Right lobe of liver (tissue), 6 donors: Measurements from ENCODE around the gene ADGRL4. TPM values are rescaled to one million over a fixed set of nuclear protein-coding genes. Genes with fewer than 3 reads are reported as not detected.

ENCODE experiments used
- ATAC-seq, 4 donors: fragments of 200-7000 bp; cut with Tn5 transposase; one replicate each; pipeline ENCODE4 v1.9.1; 2020; ENCODE audit warnings: mild to moderate bottlenecking in 4 of 4, moderate library complexity in 4 of 4
- DNase-seq, 3 donors: peaks; one replicate each; pipeline ENCODE4 v3.0.0-alpha.2; 2020
- H3K27ac ChIP-seq, 3 donors: fragments of 200-600 bp; one replicate each; pipeline ENCODE4 v1.8.0; 2022
- H3K27me3 ChIP-seq, 2 donors: fragments of 200-600 bp; one replicate each; pipeline ENCODE4 v1.8.0; 2022
- H3K36me3 ChIP-seq, 4 donors: fragments of 200-600 bp; sonication (generic) in 1 of 4; one replicate each; pipeline versions ENCODE4 v1.5.1 to v1.8.0; 2017 to 2022; ENCODE audit warnings: control low read depth in 1 of 4
- H3K4me1 ChIP-seq, 4 donors: fragments of 200-600 bp; sonication (generic) in 1 of 4; one replicate each; pipeline versions ENCODE4 v1.5.1 to v1.8.0; 2017 to 2022; ENCODE audit warnings: control low read depth in 1 of 4
- H3K4me3 ChIP-seq, 3 donors: fragments of 200-600 bp; one replicate each; pipeline ENCODE4 v1.8.0; 2022
- H3K9me3 ChIP-seq, 4 donors: fragments of 200-600 bp; sonication (generic) in 1 of 4; one replicate each; pipeline versions ENCODE4 v1.5.1 to v1.8.0; 2017 to 2022; ENCODE audit warnings: control low read depth in 1 of 4
- POLR2A ChIP-seq: fragments of 450-650 bp; IDR thresholded peaks from one replicate; pipeline ENCODE4 v1.6.1; 2017; ENCODE audit warnings: antibody characterized with exemption, mild to moderate bottlenecking
- WGBS: methylation state at CpG from one replicate; pipeline ENCODE4 v1.1.6; 2018; ENCODE audit warnings: low coverage, low lambda C conversion rate; ENCODE audit not compliant: insufficient coverage; ENCODE audit errors: missing lambda C conversion rate; 5-methylcytosine and 5-hydroxymethylcytosine counted together
- intact Hi-C, 2 donors: fragments of 100-400 bp; cut with DNase I; formaldehyde crosslinking; loops; one replicate each; pipeline versions ENCODE4 v1.11.2 to v1.14.1; 2022
- total RNA-seq, 6 experiments: library from RNA; depleted of rRNA in 2 of 6; stranded (reverse); fragments of >200 nt in 2 of 6; fragmentation: NEBNext Ultra II Directional in 3 of 6; extraction: Animal tissue kit (Norgen Biotek cat#: 25700) in 3 of 6; gene quantifications; one replicate each; pipeline versions ENCODE4 v1.1.0 to v1.2.4, GENCODE V29; 2016 to 2023
- TF ChIP-seq, protein P1 (sequence below), 4 donors: fragments of 200-600 bp in 3 of 4; fragments of 450-650 bp in 1 of 4; IDR thresholded peaks; one replicate each; pipeline versions ENCODE4 v1.5.1 to v1.8.0; 2016 to 2022; ENCODE audit warnings: antibody characterized with exemption in 4 of 4, mild to moderate bottlenecking in 2 of 4
- donor health status: DM: no; HTN: yes; CAD: no.
- donor health status: DM: no; HTN: no; CAD: no.
- donor health status: DM: no; HTN: no; CAD: no.
- donor health status: DM: no; HTN: yes; CAD: no.
- donor health status: DM: no; HTN: yes; CAD: no.

ADGRL4 gene
- total RNA-seq, 6 experiments from 2014 or later, result 3.0 to 14.9 (median 6.8) TPM

- TF ChIP-seq POLR2A, result no peak
- TF ChIP-seq, protein P1, sequence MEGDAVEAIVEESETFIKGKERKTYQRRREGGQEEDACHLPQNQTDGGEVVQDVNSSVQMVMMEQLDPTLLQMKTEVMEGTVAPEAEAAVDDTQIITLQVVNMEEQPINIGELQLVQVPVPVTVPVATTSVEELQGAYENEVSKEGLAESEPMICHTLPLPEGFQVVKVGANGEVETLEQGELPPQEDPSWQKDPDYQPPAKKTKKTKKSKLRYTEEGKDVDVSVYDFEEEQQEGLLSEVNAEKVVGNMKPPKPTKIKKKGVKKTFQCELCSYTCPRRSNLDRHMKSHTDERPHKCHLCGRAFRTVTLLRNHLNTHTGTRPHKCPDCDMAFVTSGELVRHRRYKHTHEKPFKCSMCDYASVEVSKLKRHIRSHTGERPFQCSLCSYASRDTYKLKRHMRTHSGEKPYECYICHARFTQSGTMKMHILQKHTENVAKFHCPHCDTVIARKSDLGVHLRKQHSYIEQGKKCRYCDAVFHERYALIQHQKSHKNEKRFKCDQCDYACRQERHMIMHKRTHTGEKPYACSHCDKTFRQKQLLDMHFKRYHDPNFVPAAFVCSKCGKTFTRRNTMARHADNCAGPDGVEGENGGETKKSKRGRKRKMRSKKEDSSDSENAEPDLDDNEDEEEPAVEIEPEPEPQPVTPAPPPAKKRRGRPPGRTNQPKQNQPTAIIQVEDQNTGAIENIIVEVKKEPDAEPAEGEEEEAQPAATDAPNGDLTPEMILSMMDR (IDR thresholded peaks at IDR 0.05), result no peak
- intact Hi-C loops, result no loop called here
- 29% methylated on average over 4 of the region's 4 CpGs for WGBS
- no peaks in the 10 kb centered on the region for H3K27me3 ChIP-seq
- no peak overlapping the region for H3K27ac ChIP-seq
- no peaks in the 10 kb centered on the region for H3K36me3 ChIP-seq
- no peaks in the 10 kb centered on the region for H3K4me1 ChIP-seq
- H3K4me3 ChIP-seq, result no peak overlapping the region
- no peak for DNase-seq
- no peak for ATAC-seq
- H3K9me3 ChIP-seq, result no peaks in the 10 kb centered on the region
Observed at GRCh38 chr1:79043506-79043905, 37.0 kb upstream of the ADGRL4 start.

- no peaks in the 10 kb centered on the region for H3K27me3 ChIP-seq
- ATAC-seq (no peak), DNase-seq (no peak)
- no peaks in the 10 kb centered on the region for H3K4me1 ChIP-seq
- no peaks in the 10 kb centered on the region for H3K36me3 ChIP-seq
- intact Hi-C loops, result no loop called here
- no peaks in the 10 kb centered on the region for H3K9me3 ChIP-seq
- H3K27ac ChIP-seq, result no peak overlapping the region
- TF ChIP-seq, protein P1 (IDR thresholded peaks at IDR 0.05), result no peak
- TF ChIP-seq POLR2A, result no peak
- WGBS, result 12% methylated on average over 2 of the region's 2 CpGs
- H3K4me3 ChIP-seq, result no peak overlapping the region
Observed at GRCh38 chr1:79042539-79042938, 36.0 kb upstream of the ADGRL4 start.

DNA sequence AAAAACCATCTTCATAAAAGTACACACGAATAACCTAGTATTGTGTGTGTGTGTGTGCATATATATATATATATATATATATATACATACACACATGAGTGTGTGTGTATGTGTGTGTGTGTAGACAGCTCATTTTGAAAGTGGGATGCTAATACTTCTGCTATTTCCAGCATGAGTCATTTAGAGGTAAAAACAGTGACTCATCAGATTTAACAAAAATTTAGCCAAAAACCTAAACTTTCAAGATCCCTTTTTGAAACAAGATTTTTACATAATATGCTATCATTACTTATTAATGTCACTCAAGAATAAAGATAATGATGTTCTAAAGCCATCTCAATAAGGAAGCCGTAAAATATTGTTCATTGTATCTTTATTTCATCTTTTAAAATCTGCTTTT is 35.6 kb upstream of the ADGRL4 start:
- Histone ChIP-seq H3K36me3 (no peaks in the 10 kb centered on the region), H3K9me3 (no peaks in the 10 kb centered on the region), H3K27ac (no peak overlapping the region), H3K4me1 (no peaks in the 10 kb centered on the region), H3K4me3 (no peak overlapping the region), H3K27me3 (no peaks in the 10 kb centered on the region)
- DNase-seq (no peak), ATAC-seq (no peak)
- WGBS, result 6% methylated on average over 2 of the region's 2 CpGs
- TF ChIP-seq, protein P1 (IDR thresholded peaks at IDR 0.05), result no peak
- no peak for TF ChIP-seq POLR2A
- intact Hi-C loops, result no loop called here

DNA sequence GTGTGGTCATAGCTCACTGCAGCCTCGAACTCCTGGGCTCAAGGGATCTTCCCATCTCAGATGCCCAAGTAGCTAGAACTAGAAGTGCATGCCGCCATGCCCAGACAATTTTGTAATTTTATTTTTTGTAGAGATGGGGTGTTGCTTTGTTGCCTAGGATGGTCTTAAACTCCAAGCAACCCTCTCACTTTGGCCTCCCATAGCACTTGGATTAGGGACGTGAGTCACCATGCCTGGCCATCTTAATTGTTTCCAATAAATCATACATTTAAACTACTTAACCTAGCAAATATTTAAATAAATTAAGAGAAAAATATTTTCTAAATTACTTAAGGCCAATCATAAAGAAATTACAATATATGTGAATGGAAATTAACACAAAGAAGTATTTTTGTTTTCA is 35.1 kb upstream of the ADGRL4 start:
- Histone ChIP-seq H3K9me3 (no peaks in the 10 kb centered on the region), H3K4me3 (no peak overlapping the region), H3K27me3 (no peaks in the 10 kb centered on the region), H3K4me1 (no peaks in the 10 kb centered on the region), H3K36me3 (no peaks in the 10 kb centered on the region), H3K27ac (no peak overlapping the region)
- ATAC-seq (no peak), DNase-seq (no peak)
- TF ChIP-seq, protein P1 (IDR thresholded peaks at IDR 0.05), result no peak
- TF ChIP-seq POLR2A, result no peak
- WGBS, result 42% methylated on average over 3 of the region's 3 CpGs
- intact Hi-C loops, result no loop called here
